ENCODE data around the gene MYRIP.

GRCh38 chr3:40042752-40043443, 233.5 kb downstream of the MYRIP start:
- TF ChIP-seq CTCF (conservative IDR thresholded peaks at IDR 0.05) (no peak), ZFX (IDR thresholded peaks at IDR 0.05) (no peak)

All from C4-2B (cell line).